Measurements from ENCODE around the gene FKBP10.
A peak's percentile ranks its signal among the peaks of the same experiment; 100 is the strongest.
"Not testable (repeated sequence)": the region's sequence is repeated elsewhere in the genome, so short reads cannot be mapped to it uniquely, and the experiment has no call there.

FKBP10 gene

GRCh38 chr17:41812381-41813151 lies at the start of gene FKBP10:
TSS of gene FKBP10 (plus strand) at chr17:41813004. CDS start at chr17:41813035, 31 bp downstream.
- peak; percentile 30 for DNase-seq

- no peak for DNase-seq
Measured at GRCh38 chr17:41763327-41763726, 49.5 kb upstream of the FKBP10 start.

GRCh38 chr17:41766135-41766534 lies 46.7 kb upstream of the FKBP10 start:
- DNase-seq: no peak

- DNase-seq: no peak
Measured at GRCh38 chr17:41767324-41768042, 45.3 kb upstream of the FKBP10 start.

- no peak for DNase-seq
Measured at GRCh38 chr17:41768682-41769288, 44.0 kb upstream of the FKBP10 start.

- DNase-seq: no peak
Measured at GRCh38 chr17:41769346-41769862, 43.4 kb upstream of the FKBP10 start.

- DNase-seq: no peak
Measured at GRCh38 chr17:41769985-41770384, 42.8 kb upstream of the FKBP10 start.

GRCh38 chr17:41771389-41772206 lies 41.2 kb upstream of the FKBP10 start:
- no peak for DNase-seq

GRCh38 chr17:41772218-41772585 lies 40.6 kb upstream of the FKBP10 start:
- no peak for DNase-seq

GRCh38 chr17:41772586-41773189 lies 40.1 kb upstream of the FKBP10 start:
- no peak for DNase-seq

- DNase-seq: no peak
Measured at GRCh38 chr17:41773190-41773588, 39.6 kb upstream of the FKBP10 start.

- DNase-seq: no peak
Measured at GRCh38 chr17:41773731-41774193, 39.0 kb upstream of the FKBP10 start.

GRCh38 chr17:41775394-41776226 lies 37.2 kb upstream of the FKBP10 start:
- no peak for DNase-seq

GRCh38 chr17:41776262-41776900 lies 36.4 kb upstream of the FKBP10 start:
- not testable (repeated sequence) for DNase-seq

- no peak for DNase-seq
Measured at GRCh38 chr17:41777157-41777573, 35.6 kb upstream of the FKBP10 start.

GRCh38 chr17:41777574-41778188 lies 35.1 kb upstream of the FKBP10 start:
- DNase-seq: no peak

- no peak for DNase-seq
Measured at GRCh38 chr17:41779954-41780353, 32.9 kb upstream of the FKBP10 start.

- no peak for DNase-seq
Measured at GRCh38 chr17:41781404-41782110, 31.2 kb upstream of the FKBP10 start.

GRCh38 chr17:41782142-41782541 lies 30.7 kb upstream of the FKBP10 start:
- DNase-seq: no peak
